ENCODE results near the gene SBNO2. TPM values are rescaled to one million over a fixed set of nuclear protein-coding genes. Genes with fewer than 3 reads are reported as not detected.
A peak's percentile ranks its signal among the peaks of the same experiment; 100 is the strongest.
"Not testable (repeated sequence)": the region's sequence is repeated elsewhere in the genome, so short reads cannot be mapped to it uniquely, and the experiment has no call there.

SBNO2 gene
- total RNA-seq, 3 donors from 2014 or later = 58.0 to 86.6 (median 74.6) TPM

GRCh38 chr19:1210227-1210538 lies 36.1 kb upstream of the SBNO2 start:
- Histone ChIP-seq H3K36me3 (ENCODE audit: low read depth) (no peaks in the 10 kb centered on the region), H3K9me3 (no peaks in the 10 kb centered on the region), H3K4me1 (ENCODE audit: low read depth) (peaks cover 61% of the 10 kb centered on the region), H3K4me3 (no peak overlapping the region)
- ATAC-seq = no peak
- intact Hi-C loops (cut with DNase I, micrococcal nuclease) = no loop called here
- TF ChIP-seq CTCF (IDR thresholded peaks at IDR 0.05) = no peak
- no peak for DNase-seq

GRCh38 chr19:1208830-1209229 lies 34.8 kb upstream of the SBNO2 start:
- H3K4me3 ChIP-seq; H3K36me3 ChIP-seq (ENCODE audit: low read depth); intact Hi-C loops (cut with DNase I, micrococcal nuclease); H3K9me3 ChIP-seq: not testable (repeated sequence)
- DNase-seq (peak; percentile 82 to 87 (median 83)), ATAC-seq (peak; percentile 64)
- peaks cover 63% of the 10 kb centered on the region for H3K4me1 ChIP-seq (ENCODE audit: low read depth)

- intact Hi-C loops (cut with DNase I, micrococcal nuclease) = no loop called here
- peak; percentile 12 for ATAC-seq
- peak; percentile 56 to 77 (median 60) for DNase-seq
- Histone ChIP-seq H3K4me1 (ENCODE audit: low read depth) (peaks cover 64% of the 10 kb centered on the region), H3K9me3 (no peaks in the 10 kb centered on the region), H3K4me3 (peak overlapping the region; percentile 67), H3K36me3 (ENCODE audit: low read depth) (no peaks in the 10 kb centered on the region)
- TF ChIP-seq CTCF (IDR thresholded peaks at IDR 0.05) = no peak
Measured at GRCh38 chr19:1206864-1207450, 32.9 kb upstream of the SBNO2 start.

GRCh38 chr19:1206150-1206863 lies 32.2 kb upstream of the SBNO2 start:
- DNase-seq (peak in 1 of 3 donors; percentile 52), ATAC-seq (no peak)
- no peaks in the 10 kb centered on the region for H3K36me3 ChIP-seq (ENCODE audit: low read depth)
- H3K9me3 ChIP-seq = no peaks in the 10 kb centered on the region
- intact Hi-C loops (cut with DNase I, micrococcal nuclease) = no loop called here
- H3K4me3 ChIP-seq = peak overlapping the region; percentile 67
- peaks cover 59% of the 10 kb centered on the region for H3K4me1 ChIP-seq (ENCODE audit: low read depth)
- TF ChIP-seq CTCF (IDR thresholded peaks at IDR 0.05) = no peak

GRCh38 chr19:1205114-1206099 lies 31.3 kb upstream of the SBNO2 start, which contains the start of gene STK11:
STK11 (plus strand) TSS chr19:1205778; CDS start chr19:1206914, 1,136 bp downstream.
- H3K36me3 ChIP-seq (ENCODE audit: low read depth) = no peaks in the 10 kb centered on the region
- H3K4me3 ChIP-seq = peak within 1 kb of the TSS; percentile 67
- peak; percentile 87 for ATAC-seq
- peaks cover 50% of the 10 kb centered on the region for H3K4me1 ChIP-seq (ENCODE audit: low read depth)
- H3K9me3 ChIP-seq = no peaks in the 10 kb centered on the region
- DNase-seq = peak; percentile 98 to 100 (median 99)
- TF ChIP-seq CTCF (IDR thresholded peaks at IDR 0.05) = no peak
- intact Hi-C loops (cut with DNase I, micrococcal nuclease) = no loop called here

- H3K4me1 ChIP-seq (ENCODE audit: low read depth) = peaks cover 26% of the 10 kb centered on the region
- intact Hi-C loops (cut with DNase I, micrococcal nuclease); ATAC-seq; H3K36me3 ChIP-seq (ENCODE audit: low read depth); H3K9me3 ChIP-seq; DNase-seq; H3K4me3 ChIP-seq: not testable (repeated sequence)
Measured at GRCh38 chr19:1200614-1201013, 26.5 kb upstream of the SBNO2 start.

All from mucosa of descending colon (tissue), 3 donors.